Measurements from ENCODE around the gene USP47. TPM values are rescaled to one million over a fixed set of nuclear protein-coding genes. Genes with fewer than 3 reads are reported as not detected.

Gene USP47
- total and polyA plus RNA-seq, 2 of the 13 experiments (the other 11 are each of a cell fraction or from before 2014, with no cell fraction given), result 12.2 to 52.7 TPM

DNA sequence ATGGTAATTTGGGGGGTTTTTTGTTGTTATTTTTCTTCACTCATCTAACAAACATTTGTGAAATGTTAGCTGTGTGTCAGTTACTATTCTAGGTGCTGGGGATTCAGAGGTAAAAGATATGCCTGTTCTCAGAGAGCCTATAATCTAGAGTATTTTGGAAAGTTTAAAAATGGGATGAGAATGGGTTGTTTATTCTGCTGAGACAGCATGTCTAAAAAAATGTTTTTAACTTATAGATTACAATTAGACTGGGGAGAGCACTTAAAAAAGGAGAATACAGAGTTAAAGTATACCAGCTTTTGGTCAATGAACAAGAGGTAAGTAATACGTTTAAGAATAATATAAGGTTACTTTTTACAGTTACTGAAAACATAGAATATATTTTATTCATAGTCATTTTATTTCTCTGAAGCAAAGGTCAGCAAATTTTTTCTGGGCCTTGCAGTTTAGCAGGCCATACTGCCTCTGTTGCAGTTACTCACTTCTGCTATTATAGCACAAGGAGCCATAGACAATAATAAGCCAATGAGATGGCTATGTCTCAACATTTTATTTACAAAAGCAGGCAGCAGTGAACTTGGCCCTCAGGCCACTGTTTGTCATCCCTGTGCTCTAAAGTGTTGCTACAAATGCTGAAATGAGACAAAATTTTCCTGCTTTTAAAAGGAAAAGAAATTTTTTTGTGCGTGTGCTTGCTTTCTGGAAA is 106.6 kb downstream of the USP47 start (continued):
- TF ChIP-seq HOXA3 (CRISPR knock-in tag; IDR thresholded peaks at IDR 0.05), result no peak
- TF ChIP-seq THAP11 (CRISPR knock-in tag; IDR thresholded peaks at IDR 0.05), result no peak
- no peak for TF ChIP-seq CBX1 (IDR thresholded peaks at IDR 0.05; ENCODE audit: low read depth)
- no peak for TF ChIP-seq ZNF431 (CRISPR knock-in tag; IDR thresholded peaks at IDR 0.05; ENCODE audit: borderline replicate concordance, low read depth)
- no peak for TF ChIP-seq FOSL1 (CRISPR knock-in tag; IDR thresholded peaks at IDR 0.05; ENCODE audit: borderline replicate concordance)
- TF ChIP-seq ZNF772 (CRISPR knock-in tag; IDR thresholded peaks at IDR 0.05), result no peak
- peak; percentile 81 for TF ChIP-seq RARA (CRISPR knock-in tag; IDR thresholded peaks at IDR 0.05)
- TF ChIP-seq HNF4G (IDR thresholded peaks at IDR 0.05; ENCODE audit: borderline replicate concordance, low read depth, low read length), result no peak
- TF ChIP-seq HNF4G (CRISPR knock-in tag; IDR thresholded peaks at IDR 0.05; ENCODE audit: borderline replicate concordance, low read depth), result no peak
- TF ChIP-seq PAWR (CRISPR knock-in tag; IDR thresholded peaks at IDR 0.05; ENCODE audit: borderline replicate concordance), result no peak
- peak; percentile 60 for TF ChIP-seq CEBPG (CRISPR knock-in tag; IDR thresholded peaks at IDR 0.05)
- TF ChIP-seq ZNF205 (CRISPR knock-in tag; IDR thresholded peaks at IDR 0.05), result no peak
- TF ChIP-seq ZNF260 (CRISPR knock-in tag; IDR thresholded peaks at IDR 0.05; ENCODE audit: borderline replicate concordance, low read depth), result no peak
- TF ChIP-seq, protein P1, sequence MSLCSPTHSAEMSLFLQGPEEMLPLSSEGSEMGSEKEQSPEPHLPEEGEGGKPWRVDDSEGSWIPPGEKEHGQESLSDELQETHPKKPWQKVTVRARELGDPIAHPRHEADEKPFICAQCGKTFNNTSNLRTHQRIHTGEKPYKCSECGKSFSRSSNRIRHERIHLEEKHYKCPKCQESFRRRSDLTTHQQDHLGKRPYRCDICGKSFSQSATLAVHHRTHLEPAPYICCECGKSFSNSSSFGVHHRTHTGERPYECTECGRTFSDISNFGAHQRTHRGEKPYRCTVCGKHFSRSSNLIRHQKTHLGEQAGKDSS (CRISPR knock-in tag; IDR thresholded peaks at IDR 0.05; ENCODE audit: borderline replicate concordance, low read depth), result no peak
- TF ChIP-seq KDM4B (CRISPR knock-in tag; IDR thresholded peaks at IDR 0.05), result no peak
- TF ChIP-seq SRY (CRISPR knock-in tag; IDR thresholded peaks at IDR 0.05), result no peak
- TF ChIP-seq ZNF432 (CRISPR knock-in tag; IDR thresholded peaks at IDR 0.05; ENCODE audit: borderline replicate concordance), result no peak
- no peak for TF ChIP-seq ZNF724P (CRISPR knock-in tag; IDR thresholded peaks at IDR 0.05; ENCODE audit: borderline replicate concordance)
- TF ChIP-seq ZNF510 (CRISPR knock-in tag; IDR thresholded peaks at IDR 0.05; ENCODE audit: low read depth), result no peak
- no peak for TF ChIP-seq YY1 (IDR thresholded peaks at IDR 0.05; ENCODE audit: insufficient read depth, insufficient replicate concordance, low read depth, low read length)
- no peak for TF ChIP-seq ZSCAN25 (CRISPR knock-in tag; IDR thresholded peaks at IDR 0.05)
- peak; percentile 51; the same call in 1 of the 2 replicates for TF ChIP-seq RXRB (CRISPR knock-in tag; IDR thresholded peaks at IDR 0.05; ENCODE audit: borderline replicate concordance)
- no peak for TF ChIP-seq ISL2 (CRISPR knock-in tag; IDR thresholded peaks at IDR 0.05)
- TF ChIP-seq, protein P2, sequence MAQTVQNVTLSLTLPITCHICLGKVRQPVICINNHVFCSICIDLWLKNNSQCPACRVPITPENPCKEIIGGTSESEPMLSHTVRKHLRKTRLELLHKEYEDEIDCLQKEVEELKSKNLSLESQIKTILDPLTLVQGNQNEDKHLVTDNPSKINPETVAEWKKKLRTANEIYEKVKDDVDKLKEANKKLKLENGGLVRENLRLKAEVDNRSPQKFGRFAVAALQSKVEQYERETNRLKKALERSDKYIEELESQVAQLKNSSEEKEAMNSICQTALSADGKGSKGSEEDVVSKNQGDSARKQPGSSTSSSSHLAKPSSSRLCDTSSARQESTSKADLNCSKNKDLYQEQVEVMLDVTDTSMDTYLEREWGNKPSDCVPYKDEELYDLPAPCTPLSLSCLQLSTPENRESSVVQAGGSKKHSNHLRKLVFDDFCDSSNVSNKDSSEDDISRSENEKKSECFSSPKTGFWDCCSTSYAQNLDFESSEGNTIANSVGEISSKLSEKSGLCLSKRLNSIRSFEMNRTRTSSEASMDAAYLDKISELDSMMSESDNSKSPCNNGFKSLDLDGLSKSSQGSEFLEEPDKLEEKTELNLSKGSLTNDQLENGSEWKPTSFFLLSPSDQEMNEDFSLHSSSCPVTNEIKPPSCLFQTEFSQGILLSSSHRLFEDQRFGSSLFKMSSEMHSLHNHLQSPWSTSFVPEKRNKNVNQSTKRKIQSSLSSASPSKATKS (CRISPR knock-in tag; IDR thresholded peaks at IDR 0.05), result no peak
- no peak for TF ChIP-seq PHF20 (CRISPR knock-in tag; IDR thresholded peaks at IDR 0.05)
- no peak for TF ChIP-seq HDAC6 (IDR thresholded peaks at IDR 0.05; ENCODE audit: low read depth, low read length)
- TF ChIP-seq, protein P3, sequence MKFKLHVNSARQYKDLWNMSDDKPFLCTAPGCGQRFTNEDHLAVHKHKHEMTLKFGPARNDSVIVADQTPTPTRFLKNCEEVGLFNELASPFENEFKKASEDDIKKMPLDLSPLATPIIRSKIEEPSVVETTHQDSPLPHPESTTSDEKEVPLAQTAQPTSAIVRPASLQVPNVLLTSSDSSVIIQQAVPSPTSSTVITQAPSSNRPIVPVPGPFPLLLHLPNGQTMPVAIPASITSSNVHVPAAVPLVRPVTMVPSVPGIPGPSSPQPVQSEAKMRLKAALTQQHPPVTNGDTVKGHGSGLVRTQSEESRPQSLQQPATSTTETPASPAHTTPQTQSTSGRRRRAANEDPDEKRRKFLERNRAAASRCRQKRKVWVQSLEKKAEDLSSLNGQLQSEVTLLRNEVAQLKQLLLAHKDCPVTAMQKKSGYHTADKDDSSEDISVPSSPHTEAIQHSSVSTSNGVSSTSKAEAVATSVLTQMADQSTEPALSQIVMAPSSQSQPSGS (CRISPR knock-in tag; IDR thresholded peaks at IDR 0.05), result no peak
- TF ChIP-seq ZFP62 (CRISPR knock-in tag; IDR thresholded peaks at IDR 0.05), result no peak
